NCI-H1694 treated with DMSO at 0.1 percent for 48 hours (cell line): ENCODE data around the gene KIAA1755.

Experiments used
- DNase-seq: peaks from one replicate; lab custom pipeline; 2025; lab: John Stamatoyannopoulos, UW

KIAA1755 gene

GRCh38 chr20:38165089-38165965 is 95.2 kb downstream of the KIAA1755 start, which contains the start of gene TGM2:
Gene TGM2, minus strand, starts transcription at chr20:38165270. Its CDS starts 72 bp downstream, at chr20:38165198.
- no peak for DNase-seq

DNA sequence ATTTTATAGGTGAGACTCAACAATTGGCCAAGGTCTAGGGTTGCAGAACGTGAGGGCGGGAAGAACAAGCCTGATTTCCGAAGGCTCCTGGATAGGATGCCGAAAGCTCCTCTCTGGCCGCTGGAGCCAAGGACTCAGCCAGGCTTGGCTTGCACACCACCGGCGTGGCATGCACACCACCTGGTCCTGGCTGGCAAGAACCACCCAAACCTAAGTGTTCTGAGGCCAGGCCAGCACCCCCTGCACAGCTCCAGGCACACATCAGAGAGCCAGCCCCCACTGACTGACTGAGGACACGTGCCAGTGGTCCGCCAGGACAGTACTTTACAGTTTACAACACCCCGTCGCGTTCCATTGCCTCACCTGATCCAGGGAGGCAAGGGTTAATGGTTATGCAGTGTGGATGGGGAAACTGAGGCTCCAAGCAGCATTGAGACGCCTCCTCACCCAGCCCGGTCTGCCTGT is 95.9 kb downstream of the KIAA1755 start:
- DNase-seq = no peak

DNA sequence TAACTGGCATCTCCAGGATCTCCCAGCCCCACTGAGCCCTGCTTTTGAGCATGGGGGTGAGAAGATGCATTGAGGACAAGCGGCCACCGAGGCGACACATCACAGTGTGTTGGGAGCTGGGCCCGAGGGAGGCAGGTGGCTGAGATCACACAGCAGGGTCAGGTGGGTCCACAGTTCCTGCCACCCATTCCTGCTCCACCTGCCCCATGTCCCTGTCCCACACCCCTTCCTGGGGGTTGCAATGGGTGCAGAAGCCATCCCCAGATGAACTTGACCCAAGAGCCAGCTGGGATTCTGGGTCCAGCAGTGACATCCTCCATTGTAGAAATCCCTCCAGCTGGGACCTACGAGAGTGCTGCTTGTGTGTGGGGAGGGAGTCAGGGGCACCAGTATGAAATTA is 96.5 kb downstream of the KIAA1755 start:
- no peak for DNase-seq

- no peak for DNase-seq
Measured at GRCh38 chr20:38162878-38163875, 97.4 kb downstream of the KIAA1755 start.

DNA sequence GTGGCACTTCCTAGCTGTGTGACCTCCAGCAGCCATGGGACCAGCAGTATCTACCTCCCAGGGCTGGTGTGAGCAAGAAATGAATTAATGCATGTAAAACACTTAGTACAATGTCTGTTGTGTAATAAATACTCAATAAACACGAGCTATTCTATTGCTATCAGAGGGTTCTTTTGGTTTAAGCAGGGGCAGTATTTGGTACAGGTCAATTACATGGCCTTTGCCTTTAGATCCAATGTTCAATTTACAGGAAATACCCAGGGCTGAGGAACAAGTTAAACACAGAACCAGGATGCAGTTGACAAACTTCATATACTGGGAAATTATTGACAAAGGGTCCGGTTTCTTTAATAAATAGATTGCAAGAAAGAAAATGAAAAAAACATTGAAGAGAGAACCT is 98.4 kb downstream of the KIAA1755 start:
- no peak for DNase-seq

- DNase-seq = no peak
Measured at GRCh38 chr20:38161412-38161774, 99.1 kb downstream of the KIAA1755 start.
